ENCODE data around the gene PCID2.

DNA sequence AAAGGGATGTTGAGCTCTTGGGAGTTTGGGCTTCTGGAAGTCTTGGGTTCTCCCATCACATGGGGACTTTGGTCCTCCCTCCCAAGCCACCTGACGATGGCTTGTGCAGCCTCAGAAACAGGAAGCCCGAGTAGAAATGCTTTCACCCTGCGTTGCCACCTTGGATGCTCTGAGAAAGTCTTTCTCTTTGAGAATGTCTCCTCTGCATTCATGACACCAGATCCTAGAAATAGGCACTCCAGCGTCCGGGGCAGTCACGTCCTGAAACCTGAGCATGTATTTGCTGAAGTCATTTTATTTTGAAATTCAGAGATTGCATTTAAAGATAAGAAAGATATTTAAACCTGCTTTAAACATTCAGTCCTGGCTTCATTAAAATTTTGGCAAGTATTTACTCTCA, 35.4 kb upstream of the PCID2 start:
- TF ChIP-seq, protein P1, sequence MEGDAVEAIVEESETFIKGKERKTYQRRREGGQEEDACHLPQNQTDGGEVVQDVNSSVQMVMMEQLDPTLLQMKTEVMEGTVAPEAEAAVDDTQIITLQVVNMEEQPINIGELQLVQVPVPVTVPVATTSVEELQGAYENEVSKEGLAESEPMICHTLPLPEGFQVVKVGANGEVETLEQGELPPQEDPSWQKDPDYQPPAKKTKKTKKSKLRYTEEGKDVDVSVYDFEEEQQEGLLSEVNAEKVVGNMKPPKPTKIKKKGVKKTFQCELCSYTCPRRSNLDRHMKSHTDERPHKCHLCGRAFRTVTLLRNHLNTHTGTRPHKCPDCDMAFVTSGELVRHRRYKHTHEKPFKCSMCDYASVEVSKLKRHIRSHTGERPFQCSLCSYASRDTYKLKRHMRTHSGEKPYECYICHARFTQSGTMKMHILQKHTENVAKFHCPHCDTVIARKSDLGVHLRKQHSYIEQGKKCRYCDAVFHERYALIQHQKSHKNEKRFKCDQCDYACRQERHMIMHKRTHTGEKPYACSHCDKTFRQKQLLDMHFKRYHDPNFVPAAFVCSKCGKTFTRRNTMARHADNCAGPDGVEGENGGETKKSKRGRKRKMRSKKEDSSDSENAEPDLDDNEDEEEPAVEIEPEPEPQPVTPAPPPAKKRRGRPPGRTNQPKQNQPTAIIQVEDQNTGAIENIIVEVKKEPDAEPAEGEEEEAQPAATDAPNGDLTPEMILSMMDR (IDR thresholded peaks at IDR 0.05): no peak
- TF ChIP-seq POLR2AphosphoS5 (IDR thresholded peaks at IDR 0.05): no peak
